GM18508 (cell line): ENCODE measurements around the gene MOCS3.
"Not testable (repeated sequence)": the region's sequence is repeated elsewhere in the genome, so short reads cannot be mapped to it uniquely, and the experiment has no call there.

ENCODE experiments used
- ATAC-seq: cut with Tn5 transposase; IDR thresholded peaks from one replicate; pipeline ENCODE4 v1.9.1; 2021; ENCODE audit warnings: moderate number of reproducible peaks; ENCODE audit not compliant: insufficient read depth, unreplicated experiment

MOCS3 gene

DNA sequence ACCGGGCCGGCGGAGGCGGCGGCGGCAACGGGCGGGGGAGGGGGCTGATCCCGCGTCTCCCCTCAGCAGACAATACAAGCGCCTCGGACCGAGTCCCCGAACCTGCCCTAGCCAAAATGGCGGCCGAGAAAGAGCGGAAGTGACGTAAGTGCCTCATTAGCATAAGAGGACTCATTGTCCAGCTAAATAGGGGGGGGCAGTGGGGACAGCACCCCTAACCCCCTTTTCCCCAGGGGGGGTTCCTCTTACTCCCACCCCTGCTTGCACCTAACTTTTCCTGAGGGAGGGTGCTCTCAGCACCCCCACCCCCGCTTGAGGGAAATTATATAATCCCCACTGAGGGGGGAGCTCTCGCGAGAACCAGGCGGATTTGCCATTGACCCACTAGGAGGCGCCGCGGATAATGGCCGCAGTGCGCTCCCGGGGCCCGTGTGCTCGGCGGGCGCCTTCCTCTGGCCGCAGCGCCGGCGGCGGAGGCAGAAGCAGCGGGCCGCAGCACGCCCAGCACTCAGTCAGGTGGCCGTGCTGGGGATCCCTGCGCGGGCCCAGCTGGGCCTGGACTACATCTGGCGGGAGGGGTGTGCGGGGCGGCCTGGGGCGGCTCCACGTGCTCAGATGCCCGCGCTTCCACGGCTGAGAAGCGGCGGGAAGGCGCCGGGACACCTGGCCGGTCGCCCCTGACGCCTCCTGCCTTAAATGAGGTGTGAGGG lies 27.2 kb upstream of the MOCS3 start, which contains the start of gene ADNP:
TSS of gene ADNP (minus strand) at position 132 of the 710 bp plus-strand sequence. CDS start 27,441 bp downstream, outside the sequence.
- peak; percentile 32 for ATAC-seq

DNA sequence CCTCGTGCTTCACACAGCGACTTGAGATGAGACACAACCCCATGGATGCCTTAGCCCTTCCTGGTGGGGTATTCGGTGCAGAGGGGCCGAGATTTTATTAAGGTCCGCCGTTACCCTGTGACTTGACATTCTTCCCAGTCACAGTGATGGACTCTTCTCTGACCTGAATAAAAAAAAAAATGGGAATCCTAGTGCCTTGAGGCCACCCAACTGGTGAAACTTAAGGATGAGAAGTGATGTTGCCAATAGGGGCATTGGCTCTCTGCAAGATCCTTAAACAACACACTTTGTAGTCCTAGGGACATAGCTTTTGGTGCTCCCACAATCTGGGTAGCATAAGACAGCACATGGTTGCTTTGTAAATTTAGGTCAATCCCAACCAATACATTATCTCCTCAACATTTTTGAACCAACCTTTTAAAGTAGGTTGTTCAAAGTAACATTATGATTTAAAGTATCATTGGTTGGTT lies 26.6 kb upstream of the MOCS3 start:
- ATAC-seq, result no peak

DNA sequence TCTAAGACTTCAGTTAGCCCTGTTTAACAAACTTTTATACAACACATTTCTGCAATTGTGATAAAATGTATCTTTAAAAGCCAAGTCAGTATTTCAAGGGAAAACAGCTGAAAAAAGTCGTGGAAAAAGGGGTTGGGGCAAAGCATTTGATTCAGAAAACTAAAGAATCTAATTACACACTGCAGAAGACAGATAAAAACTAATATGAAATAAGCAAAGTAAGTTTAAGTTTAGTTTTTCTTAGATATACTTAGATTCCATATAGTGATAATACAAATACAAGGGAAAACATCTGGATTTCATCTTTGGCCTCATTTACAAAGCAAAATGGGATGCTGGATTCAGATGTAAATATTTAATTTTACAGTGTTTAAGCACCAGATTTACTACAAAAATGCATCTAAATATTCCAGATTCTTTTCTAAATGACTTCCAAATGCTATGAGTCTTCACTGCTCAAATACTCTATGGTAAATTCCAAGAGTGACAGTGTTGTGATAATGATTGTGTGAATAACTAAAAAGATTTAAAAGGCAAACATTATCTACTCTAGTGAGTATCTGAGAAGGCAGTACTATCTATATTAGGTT lies 25.8 kb upstream of the MOCS3 start:
- ATAC-seq, result no peak

DNA sequence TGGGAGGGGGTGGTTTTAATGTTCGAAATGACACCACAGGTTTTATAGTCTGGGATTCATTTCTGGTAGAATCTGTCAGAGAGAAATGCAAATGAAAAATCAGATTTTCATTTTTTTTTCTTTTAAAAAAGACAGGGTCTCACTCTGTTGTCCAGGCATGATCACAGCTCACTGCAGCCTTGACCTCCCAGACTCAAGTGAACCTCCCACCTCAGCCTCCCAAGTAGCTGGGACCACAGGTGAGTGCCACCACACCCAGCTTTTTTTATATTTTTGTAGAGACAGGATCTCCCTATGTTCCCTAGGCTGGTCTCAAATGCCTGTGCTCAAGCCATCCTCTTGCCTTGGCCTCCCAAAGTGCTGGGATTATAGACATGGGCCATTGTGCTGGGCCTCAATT lies 25.0 kb upstream of the MOCS3 start:
- no peak for ATAC-seq

DNA sequence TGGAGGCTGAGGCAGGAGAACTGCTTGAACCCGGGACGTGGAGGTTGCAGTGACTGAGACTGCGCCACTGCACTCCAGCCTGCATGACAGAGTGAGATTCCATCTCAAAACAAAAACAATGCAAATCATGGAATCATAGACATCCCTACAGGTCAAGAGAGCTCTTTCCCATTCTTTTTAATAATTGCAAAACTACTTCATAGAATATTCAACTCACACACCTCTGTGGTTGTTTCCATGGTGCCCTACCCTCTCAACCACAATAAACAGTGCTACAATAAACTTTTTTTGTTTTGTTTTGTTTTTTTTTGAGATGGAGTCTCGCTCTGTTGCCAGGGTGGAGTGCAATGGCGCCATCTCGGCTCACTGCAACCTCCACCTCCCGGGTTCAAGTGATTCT lies 15.5 kb upstream of the MOCS3 start:
- ATAC-seq, result no peak

DNA sequence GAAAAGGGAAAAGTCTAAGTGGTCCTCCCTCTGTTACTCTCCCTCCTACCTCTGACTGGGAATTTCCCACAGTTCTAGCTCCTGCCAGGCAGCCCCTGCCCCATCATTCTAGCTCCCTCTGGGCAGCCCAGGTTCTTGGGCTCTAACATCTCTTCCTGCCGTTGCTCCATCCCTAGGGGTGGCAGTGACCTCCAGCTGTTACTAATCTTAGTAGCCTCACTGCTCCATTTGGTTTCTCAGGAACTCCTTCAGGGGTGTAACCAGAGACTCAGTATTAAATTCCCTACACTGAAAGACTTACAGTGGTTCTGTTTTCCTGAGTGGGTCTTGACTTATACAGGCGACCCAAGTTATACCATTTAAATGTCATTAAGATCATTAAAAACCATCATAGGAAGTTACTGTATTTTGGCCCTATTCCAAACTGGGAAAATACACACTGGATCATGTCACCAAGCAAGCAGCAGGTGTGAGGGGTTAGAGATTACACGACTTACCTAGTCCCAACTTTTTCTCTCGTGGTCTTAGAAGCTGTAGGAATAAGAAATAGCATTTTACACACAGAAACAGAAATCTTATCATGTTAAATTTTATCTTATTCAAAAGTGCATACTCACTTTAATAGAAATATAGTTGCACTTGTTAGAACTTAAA lies 10.4 kb upstream of the MOCS3 start:
- no peak for ATAC-seq

DNA sequence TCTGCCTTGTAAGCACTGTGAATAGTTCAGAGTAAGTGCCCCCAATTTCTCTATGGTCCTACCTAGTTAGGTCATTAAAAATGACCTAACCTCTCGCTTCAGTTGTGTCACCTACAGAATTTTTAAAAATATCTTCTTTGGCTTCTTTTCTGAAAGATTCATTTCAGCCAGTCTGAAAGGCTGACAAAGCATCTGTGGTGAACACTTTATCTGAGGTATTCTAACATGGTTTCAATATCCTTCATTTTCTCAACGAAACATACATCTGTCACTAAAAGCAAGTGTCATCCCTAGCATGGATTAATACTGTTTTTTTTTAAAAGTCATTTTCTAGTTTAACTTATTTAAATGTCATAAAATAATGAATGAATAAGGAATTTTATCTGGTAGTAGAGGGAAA lies 5.4 kb upstream of the MOCS3 start:
- ATAC-seq, result no peak

DNA sequence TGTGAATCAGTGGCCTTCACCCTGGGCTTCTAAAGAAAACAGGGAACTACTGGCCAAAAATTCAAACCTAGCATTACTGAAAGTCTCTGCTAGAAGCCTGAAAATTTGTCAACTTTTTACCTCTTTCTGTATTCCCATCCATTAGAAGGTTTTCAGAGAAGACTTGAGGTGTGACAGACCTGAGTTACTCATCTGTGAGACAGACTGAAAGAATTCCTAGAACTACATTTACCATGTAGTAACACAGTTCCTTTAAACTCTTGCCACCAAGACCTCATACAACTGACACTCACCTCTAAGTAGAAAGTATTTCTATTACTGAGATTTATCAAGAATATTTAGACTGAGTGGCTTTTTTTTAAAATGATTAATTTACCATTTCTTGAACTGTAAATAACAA lies 4.8 kb upstream of the MOCS3 start:
- no peak for ATAC-seq

DNA sequence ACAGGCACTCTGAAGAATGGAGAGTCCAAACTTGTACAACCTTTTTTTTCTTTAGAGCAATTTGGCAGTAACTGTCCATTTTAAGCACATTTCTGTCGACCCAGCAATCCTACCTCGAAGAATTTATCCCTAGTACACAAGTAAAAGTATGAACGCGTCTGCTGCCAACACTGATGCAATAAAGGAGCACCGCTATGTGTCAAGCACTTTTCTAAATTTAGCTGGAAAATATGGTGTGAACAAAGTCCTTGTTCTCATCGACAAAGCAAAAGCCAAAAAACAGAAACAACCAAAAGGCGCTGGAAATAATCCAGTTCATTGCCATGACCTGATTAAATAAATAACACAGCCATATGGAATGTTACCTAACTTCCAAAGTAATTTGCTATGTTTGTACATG lies 1.3 kb upstream of the MOCS3 start:
- ATAC-seq, result no peak

DNA sequence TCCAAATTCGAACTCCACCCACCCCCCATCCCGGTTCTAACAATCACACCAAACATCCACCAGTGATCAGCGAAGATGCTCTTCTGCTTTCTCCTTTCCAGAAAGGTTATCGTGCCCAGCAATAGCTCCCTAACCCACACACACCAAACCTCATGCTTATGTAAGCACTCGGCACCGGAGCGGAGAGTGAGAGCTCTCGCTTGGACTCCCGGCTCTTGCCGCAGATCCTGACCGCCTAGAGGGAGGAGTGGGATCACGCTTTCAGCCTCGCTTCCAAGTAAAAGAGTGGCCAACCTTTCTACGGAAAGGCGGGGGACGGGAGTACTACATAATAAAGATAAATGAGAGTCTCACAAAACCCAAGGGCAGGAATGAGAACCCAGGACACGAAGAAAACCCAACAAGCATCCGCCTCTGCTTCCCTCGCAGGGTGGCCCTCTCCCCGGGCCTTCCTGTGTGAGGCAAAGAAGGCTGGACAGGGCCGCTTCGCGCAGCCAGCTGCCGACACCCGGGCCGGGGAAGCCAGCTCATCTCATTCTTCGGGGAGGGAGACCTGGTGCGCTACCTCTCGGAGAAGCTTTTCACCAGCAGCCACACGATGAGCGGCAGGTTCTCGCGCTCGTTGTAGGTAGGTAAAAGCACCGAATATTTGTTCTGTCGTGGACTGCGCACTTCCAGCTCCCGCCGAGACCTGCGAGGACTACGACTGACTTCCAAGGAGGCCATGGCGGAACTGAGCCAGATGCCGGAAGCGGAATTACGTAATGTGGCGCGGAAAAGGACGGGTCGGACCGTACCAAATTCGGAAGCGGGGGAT lies 612 bp upstream of the MOCS3 start, which contains the start of gene DPM1:
TSS of gene DPM1 (minus strand) at position 735 of the 817 bp plus-strand sequence. CDS start at position 726, 9 bp downstream.
- peak; percentile 37 for ATAC-seq

DNA sequence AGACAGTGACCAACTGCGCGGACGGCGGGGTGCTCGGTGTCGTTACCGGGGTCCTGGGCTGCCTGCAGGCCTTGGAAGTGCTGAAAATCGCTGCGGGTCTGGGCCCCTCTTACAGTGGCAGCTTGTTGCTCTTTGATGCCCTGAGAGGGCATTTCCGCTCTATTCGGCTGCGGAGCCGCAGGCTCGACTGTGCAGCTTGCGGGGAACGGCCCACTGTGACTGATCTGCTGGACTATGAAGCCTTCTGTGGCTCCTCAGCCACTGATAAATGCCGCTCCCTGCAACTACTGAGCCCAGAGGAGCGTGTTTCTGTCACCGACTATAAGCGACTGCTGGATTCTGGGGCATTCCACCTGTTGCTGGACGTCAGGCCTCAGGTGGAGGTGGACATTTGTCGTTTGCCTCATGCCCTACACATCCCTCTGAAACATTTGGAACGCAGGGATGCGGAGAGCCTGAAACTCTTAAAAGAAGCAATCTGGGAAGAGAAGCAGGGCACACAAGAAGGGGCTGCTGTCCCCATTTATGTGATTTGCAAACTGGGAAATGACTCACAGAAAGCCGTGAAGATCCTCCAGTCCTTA lies 1.0 kb downstream of the MOCS3 start:
- ATAC-seq, result no peak

DNA sequence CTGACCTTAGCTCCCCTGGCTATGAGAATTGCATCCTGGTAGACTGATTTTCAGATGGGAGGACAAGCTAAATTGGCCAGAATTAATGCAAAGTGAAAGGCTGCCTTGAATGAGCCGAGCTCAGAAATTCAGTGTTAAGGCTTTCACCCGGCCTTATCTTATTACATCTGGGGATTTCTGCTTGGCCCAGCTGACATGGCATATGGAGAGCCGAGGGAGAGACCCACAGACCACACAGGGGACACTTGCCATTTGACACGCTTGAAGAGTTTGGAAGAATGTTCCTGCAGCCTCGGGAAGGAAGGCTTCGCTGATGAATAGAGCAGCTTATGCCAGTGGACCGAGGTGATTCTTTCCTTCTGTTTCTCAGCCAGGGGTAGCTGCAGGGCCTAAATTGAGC lies 9.0 kb downstream of the MOCS3 start:
- no peak for ATAC-seq

DNA sequence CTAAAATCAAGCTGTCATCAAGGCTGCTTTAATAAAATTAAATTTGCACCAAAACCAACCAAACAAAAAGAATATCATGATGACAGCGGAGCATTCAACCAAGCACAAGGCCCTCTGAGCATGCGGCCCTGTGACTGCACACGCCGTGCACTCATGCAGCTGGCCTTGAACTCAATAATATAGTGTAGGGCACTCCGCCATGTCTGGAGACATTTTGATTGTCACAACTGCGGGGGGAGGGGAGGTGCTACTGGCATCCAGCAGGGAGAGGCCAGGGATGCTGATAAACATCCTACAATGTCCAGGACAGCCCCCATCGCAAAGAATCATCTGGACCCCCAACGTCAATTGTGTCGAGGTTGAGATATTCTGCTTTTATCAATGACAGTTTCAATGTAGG lies 9.7 kb downstream of the MOCS3 start:
- ATAC-seq, result no peak

DNA sequence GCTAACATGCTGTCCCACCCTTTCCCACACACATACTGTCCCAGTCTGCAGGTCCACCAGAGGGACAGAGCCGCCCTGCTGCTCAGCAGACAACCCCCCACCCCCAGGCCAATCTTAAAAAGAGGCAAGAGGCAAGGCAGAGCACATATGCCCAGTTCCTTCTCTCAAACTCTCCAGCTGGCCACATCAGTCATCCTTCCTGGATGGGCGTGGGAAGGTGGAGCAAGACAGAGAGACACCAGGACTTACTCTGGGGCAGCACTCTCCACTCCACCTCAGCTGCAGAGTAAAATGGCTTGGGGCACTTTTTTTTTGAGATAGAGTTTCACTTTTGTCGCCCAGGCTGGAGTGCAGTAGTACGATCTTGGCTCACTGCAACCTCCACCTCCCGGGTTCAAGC lies 10.8 kb downstream of the MOCS3 start:
- ATAC-seq, result no peak

DNA sequence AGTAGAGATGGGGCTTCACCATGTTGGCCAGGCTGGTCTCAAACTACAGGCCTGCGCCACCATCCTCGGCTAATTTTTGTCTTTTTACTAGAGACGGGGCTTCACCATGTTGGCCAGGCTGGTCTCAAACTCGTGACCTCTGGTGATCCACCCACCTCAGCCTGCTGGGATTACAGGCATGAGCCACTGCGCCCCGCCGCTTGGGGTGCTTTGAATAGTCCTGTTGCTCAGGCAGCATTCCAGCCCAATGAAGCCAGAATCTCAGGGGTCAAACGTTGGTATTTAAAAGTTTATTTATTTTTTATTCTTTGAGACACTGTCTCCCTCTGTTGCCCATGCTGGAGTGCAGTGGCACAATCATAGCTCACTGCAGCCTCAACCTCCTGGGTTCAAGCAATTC lies 11.3 kb downstream of the MOCS3 start:
- ATAC-seq, result no peak

DNA sequence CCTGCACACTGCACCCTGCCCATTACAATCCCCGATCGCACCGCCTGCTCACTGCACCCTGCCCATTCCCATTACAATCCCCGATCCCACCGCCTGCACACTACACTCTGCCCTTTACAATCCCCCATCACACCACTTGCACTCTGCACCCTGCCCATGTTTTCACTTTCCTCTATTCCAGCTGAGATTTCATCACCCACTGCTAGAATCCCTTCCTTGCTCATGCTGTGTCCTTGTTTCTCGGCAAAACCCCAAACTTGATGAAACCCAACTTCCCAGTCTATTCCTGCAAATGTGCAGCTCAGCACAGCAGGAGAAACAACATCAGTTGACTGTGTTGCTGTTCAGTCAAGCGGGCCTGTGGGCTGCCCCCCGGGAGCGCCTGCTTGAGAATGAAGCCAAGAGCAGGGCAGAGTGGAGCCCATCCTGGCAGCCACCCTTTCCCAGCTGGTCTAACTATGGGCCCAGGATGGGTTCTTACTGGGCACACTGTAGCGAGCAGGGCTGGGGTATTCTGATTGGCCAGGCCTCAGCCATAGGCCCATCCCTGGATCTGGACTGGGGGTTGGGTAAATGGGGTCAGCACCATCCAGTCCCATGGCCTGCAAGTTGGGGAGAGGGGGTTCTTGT lies 17.2 kb downstream of the MOCS3 start:
- no peak for ATAC-seq

DNA sequence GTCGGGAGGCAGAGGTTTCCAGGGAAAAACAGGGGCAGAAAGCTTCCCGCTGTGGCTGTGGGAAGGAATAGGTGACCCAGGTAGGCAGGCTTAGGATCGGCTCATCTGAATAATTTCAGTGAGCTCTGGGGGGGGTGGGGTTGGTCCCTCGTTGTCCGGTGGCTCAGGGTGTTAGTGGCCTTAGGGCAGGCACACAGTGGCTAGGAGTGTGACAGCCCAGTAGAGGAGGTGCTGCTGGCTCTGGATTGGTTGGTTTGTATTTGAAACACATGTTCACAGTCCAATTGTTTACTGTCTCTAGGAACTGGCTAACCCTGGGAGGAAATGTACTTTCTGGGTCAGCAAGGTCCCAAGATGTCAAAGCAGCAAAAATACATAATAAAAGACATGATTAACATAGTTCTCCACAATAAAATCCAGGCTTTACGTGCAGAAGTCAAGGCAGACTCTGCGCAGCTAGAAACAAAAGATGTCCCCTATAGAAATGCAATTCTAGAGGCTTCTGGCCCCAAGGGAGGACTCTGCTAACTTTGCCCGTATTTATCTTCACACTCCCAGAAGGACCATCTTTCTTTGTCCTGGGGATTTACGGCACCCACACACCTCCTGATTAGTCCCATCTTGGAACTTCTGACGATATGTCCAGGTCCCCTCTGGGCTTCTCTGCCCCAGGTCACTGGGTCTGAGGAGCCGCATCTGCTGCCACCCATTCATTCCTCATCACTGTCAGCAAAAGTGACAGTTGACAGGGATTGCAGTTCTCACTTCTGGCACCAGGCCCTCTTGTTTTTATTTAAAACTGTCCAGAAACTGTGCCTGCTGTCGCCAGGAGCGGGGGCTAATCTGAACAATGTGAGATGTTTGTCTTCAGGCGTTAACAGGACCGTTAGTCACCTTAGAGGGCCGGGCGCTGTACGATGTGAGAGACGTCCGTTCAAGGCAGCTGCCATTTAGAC lies 18.7 kb downstream of the MOCS3 start:
- no peak for ATAC-seq

DNA sequence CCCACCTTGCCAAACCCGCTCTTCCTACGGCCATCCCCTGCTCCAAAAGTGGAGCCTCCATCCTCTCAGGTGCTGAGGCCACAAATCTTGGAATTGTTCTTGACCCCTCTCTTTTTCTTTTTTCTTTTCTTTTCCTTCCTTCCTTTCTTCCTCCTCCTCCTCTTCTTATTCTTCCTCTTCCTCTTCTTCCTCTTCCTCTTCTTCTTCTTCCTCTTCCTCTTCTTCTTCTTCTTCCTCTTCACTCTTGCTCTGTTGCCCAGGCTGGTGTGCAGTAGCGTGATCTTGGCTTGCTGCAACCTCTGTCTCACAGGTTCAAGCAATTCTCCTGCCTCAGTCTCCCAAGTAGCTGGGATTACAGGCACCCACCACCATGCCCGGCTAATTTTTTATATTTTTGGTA lies 19.9 kb downstream of the MOCS3 start:
- ATAC-seq, result not testable (repeated sequence)
